Fibroblast of the aortic adventitia (primary cell): ENCODE results near the gene ATRNL1. TPM values are rescaled to one million over a fixed set of nuclear protein-coding genes. Genes with fewer than 3 reads are reported as not detected.
"Not testable (repeated sequence)": the region's sequence is repeated elsewhere in the genome, so short reads cannot be mapped to it uniquely, and the experiment has no call there.

Experiments
- DNase-seq: peaks from one replicate; pipeline ENCODE4 v3.0.0-alpha.2; 2010; ENCODE audit warnings: low read depth
- H3K4me3 ChIP-seq: 2 replicates; pipeline ENCODE4 v1.5.1; 2011; ENCODE audit warnings: low read depth, mild to moderate bottlenecking, control low read depth, low read length, moderate library complexity
- CTCF ChIP-seq: IDR thresholded peaks from 2 replicates; pipeline ENCODE4 v1.5.1; 2011; ENCODE audit warnings: mild to moderate bottlenecking, low read length, control low read depth, inconsistent platforms; ENCODE audit not compliant: insufficient read depth
- total RNA-seq: library from RNA; depleted of rRNA; stranded (reverse); fragments of >200 nt; gene quantifications from 2 replicates; pipeline ENCODE4 v1.2.3, GENCODE V29; 2012; ENCODE audit warnings: low replicate concordance

The ATRNL1 gene
- total RNA-seq, 1 donor = 1.9 TPM

GRCh38 chr10:115321360-115321759, 228.2 kb downstream of the ATRNL1 start:
- no peak overlapping the region for H3K4me3 ChIP-seq
- TF ChIP-seq CTCF = no peak
- DNase-seq = no peak

- no peak for DNase-seq
- no peak for TF ChIP-seq CTCF
- no peak overlapping the region for H3K4me3 ChIP-seq
These were observed 235.2 kb downstream of the ATRNL1 start for GRCh38 chr10:115328331-115328730.

- DNase-seq = no peak
- TF ChIP-seq CTCF = no peak
- no peak overlapping the region for H3K4me3 ChIP-seq
These were observed 242.2 kb downstream of the ATRNL1 start for GRCh38 chr10:115335366-115335765.

- H3K4me3 ChIP-seq = no peak overlapping the region
- peak; percentile 48 for DNase-seq
- TF ChIP-seq CTCF = peak; percentile 41
These were observed 262.1 kb downstream of the ATRNL1 start for GRCh38 chr10:115355162-115355760.

GRCh38 chr10:115367920-115368319, 274.8 kb downstream of the ATRNL1 start:
- not testable (repeated sequence) for H3K4me3 ChIP-seq, DNase-seq

GRCh38 chr10:115379064-115379463, 285.9 kb downstream of the ATRNL1 start:
- no peak for DNase-seq
- TF ChIP-seq CTCF = no peak
- H3K4me3 ChIP-seq = no peak overlapping the region

- no peak overlapping the region for H3K4me3 ChIP-seq
- no peak for DNase-seq
- no peak for TF ChIP-seq CTCF
These were observed 291.5 kb downstream of the ATRNL1 start for GRCh38 chr10:115384665-115385064.
